ENCODE data around the gene PTPRB.

DNA sequence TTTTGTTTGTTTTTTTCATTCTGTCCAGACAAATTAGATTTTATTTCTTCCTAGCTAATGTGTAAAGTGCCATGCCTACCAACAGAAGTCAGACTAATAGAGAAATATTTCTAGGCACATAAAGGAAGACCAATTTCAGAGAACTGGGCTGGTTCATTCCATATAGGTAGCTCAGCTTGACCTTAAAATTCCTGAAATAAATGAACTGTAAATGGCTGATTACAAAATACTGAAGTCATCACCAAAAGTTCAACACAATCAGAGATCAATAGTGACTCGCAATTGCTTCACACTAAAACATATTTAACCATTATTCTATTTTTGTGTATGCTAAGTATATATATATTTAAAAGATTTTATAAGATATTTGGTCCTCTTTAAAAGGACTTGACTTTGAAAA, 34.2 kb downstream of the PTPRB start:
- TF ChIP-seq POLR2AphosphoS5 (IDR thresholded peaks at IDR 0.05; ENCODE audit: low read depth, low read length) (no peak), TAF1 (IDR thresholded peaks at IDR 0.05; ENCODE audit: low read depth, low read length) (no peak), POLR2A (IDR thresholded peaks at IDR 0.05; ENCODE audit: low read depth, low read length) (no peak), PAX5 (IDR thresholded peaks at IDR 0.05; ENCODE audit: insufficient read depth, low read length, severe bottlenecking) (no peak), SPI1 (IDR thresholded peaks at IDR 0.05; ENCODE audit: low read depth, low read length) (no peak)
